GM12872 (cell line): ENCODE measurements around the gene RGS7.

Source experiments
- CTCF ChIP-seq: IDR thresholded peaks from 3 replicates; pipeline ENCODE4 v1.5.1; 2011; ENCODE audit warnings: low read depth, mild to moderate bottlenecking, low read length, moderate library complexity; ENCODE audit not compliant: insufficient read depth

Gene RGS7

GRCh38 chr1:241086686-241087085, 270.3 kb downstream of the RGS7 start:
- TF ChIP-seq CTCF, result no peak

- no peak for TF ChIP-seq CTCF
Observed at GRCh38 chr1:241083285-241083684, 273.7 kb downstream of the RGS7 start.

GRCh38 chr1:241081473-241081872, 275.5 kb downstream of the RGS7 start:
- no peak for TF ChIP-seq CTCF

- TF ChIP-seq CTCF, result no peak
Observed at GRCh38 chr1:241079459-241079858, 277.5 kb downstream of the RGS7 start.

- no peak for TF ChIP-seq CTCF
Observed at GRCh38 chr1:241079047-241079446, 278.0 kb downstream of the RGS7 start.

- TF ChIP-seq CTCF, result no peak
Observed at GRCh38 chr1:241077386-241078147, 279.4 kb downstream of the RGS7 start.

- no peak for TF ChIP-seq CTCF
Observed at GRCh38 chr1:241074507-241074906, 282.5 kb downstream of the RGS7 start.
